HL-60/S4 treated with retinoic acid at 250 ng/mL for 4 days and 3 days (cell line): ENCODE measurements around the gene CASP10.

Experiments
- in situ Hi-C: fragments of 300-500 bp; cut with MboI; formaldehyde crosslinking; loops from 2 replicates; pipeline ENCODE4 v1.7.0; 2022; ENCODE audit warnings: low sequenced_read_pairs

Gene CASP10

GRCh38 chr2:201256082-201256481 lies 73.1 kb downstream of the CASP10 start:
- in situ Hi-C loops = no loop called here

GRCh38 chr2:201257381-201257955 lies 74.5 kb downstream of the CASP10 start:
- in situ Hi-C loops = no loop called here

GRCh38 chr2:201257956-201258665 lies 75.2 kb downstream of the CASP10 start:
- in situ Hi-C loops = no loop called here

- in situ Hi-C loops = no loop called here
Measured at GRCh38 chr2:201258666-201259615, 76.0 kb downstream of the CASP10 start.

- in situ Hi-C loops = no loop called here
Measured at GRCh38 chr2:201260302-201260800, 77.4 kb downstream of the CASP10 start, which contains the start of gene CASP8. Gene CASP8, plus strand, starts transcription at chr2:201260536. Its CDS starts 5,951 bp downstream, at chr2:201266487.

- in situ Hi-C loops = no loop called here
Measured at GRCh38 chr2:201261471-201261870, 78.5 kb downstream of the CASP10 start.

GRCh38 chr2:201261906-201262305 lies 79.0 kb downstream of the CASP10 start:
- in situ Hi-C loops = no loop called here

- in situ Hi-C loops = no loop called here
Measured at GRCh38 chr2:201262718-201263117, 79.8 kb downstream of the CASP10 start.

GRCh38 chr2:201263779-201264178 lies 80.8 kb downstream of the CASP10 start:
- in situ Hi-C loops = no loop called here

GRCh38 chr2:201264472-201265173 lies 81.7 kb downstream of the CASP10 start:
- in situ Hi-C loops = no loop called here

GRCh38 chr2:201266629-201267028 lies 83.7 kb downstream of the CASP10 start:
- in situ Hi-C loops = no loop called here

GRCh38 chr2:201267278-201268030 lies 84.5 kb downstream of the CASP10 start:
- in situ Hi-C loops = no loop called here

GRCh38 chr2:201269764-201270163 lies 86.8 kb downstream of the CASP10 start:
- in situ Hi-C loops = no loop called here

GRCh38 chr2:201270293-201271001 lies 87.5 kb downstream of the CASP10 start:
- in situ Hi-C loops = no loop called here

- in situ Hi-C loops = no loop called here
Measured at GRCh38 chr2:201271917-201272316, 89.0 kb downstream of the CASP10 start.

GRCh38 chr2:201273330-201273983 lies 90.5 kb downstream of the CASP10 start:
- in situ Hi-C loops = no loop called here

GRCh38 chr2:201275069-201275468 lies 92.1 kb downstream of the CASP10 start:
- in situ Hi-C loops = no loop called here

- in situ Hi-C loops = no loop called here
Measured at GRCh38 chr2:201275990-201276389, 93.0 kb downstream of the CASP10 start.

GRCh38 chr2:201276511-201276910 lies 93.6 kb downstream of the CASP10 start:
- in situ Hi-C loops = no loop called here
